ENCODE data around the gene SPEM1. TPM values are rescaled to one million over a fixed set of nuclear protein-coding genes. Genes with fewer than 3 reads are reported as not detected.

Gene SPEM1
- total RNA-seq, 4 donors from 2014 or later = not detected

- H3K9me3 ChIP-seq = no peaks in the 10 kb centered on the region
- intact Hi-C loops (cut with DNase I) = loop anchor here (2.0 to 5.0 kb wide), 2 partner anchors 33 to 52 kb away; partner anchors contain the start of gene KCTD11
- H3K4me1 ChIP-seq = peaks cover 20 to 56% (median 39%) of the 10 kb centered on the region in 4 donors
- peak; percentile 100 for DNase-seq (ENCODE audit: extremely low spot score)
- H3K36me3 ChIP-seq = peaks cover 0 to 16% (median 6%) of the 10 kb centered on the region in 4 donors
- H3K4me3 ChIP-seq = peak within 1 kb of the TSS; percentile 77 to 87 (median 85)
- 0% methylated on average over 23 of the region's 49 CpGs for WGBS
- TF ChIP-seq CTCF (IDR thresholded peaks at IDR 0.05) (peak in 1 of 3 experiments; percentile 9), POLR2AphosphoS5 (IDR thresholded peaks at IDR 0.05) (peak; percentile 98 to 99), POLR2A (IDR thresholded peaks at IDR 0.05; ENCODE audit: low read depth) (peak; percentile 89), EP300 (IDR thresholded peaks at IDR 0.05) (no peak)
- H3K27me3 ChIP-seq = no peaks in the 10 kb centered on the region
- peak within 1 kb of the TSS; percentile 90 to 93 (median 92) for H3K27ac ChIP-seq (replicated peaks in 1 of 4)
Measured at GRCh38 chr17:7403977-7404736, 16.0 kb upstream of the SPEM1 start, which contains the start of gene TMEM256. TMEM256 (minus strand) TSS chr17:7404097; CDS start chr17:7404084, 13 bp downstream.

GRCh38 chr17:7404737-7405349 is 15.3 kb upstream of the SPEM1 start:
- intact Hi-C loops (cut with DNase I) = loop anchor here (2.0 to 5.0 kb wide), 2 partner anchors 32 to 53 kb away; partner anchors contain the start of gene KCTD11
- Histone ChIP-seq H3K27me3 (no peaks in the 10 kb centered on the region), H3K27ac (replicated peaks in 1 of 4) (peak overlapping the region; percentile 90 to 93 (median 92)), H3K9me3 (no peaks in the 10 kb centered on the region), H3K36me3 (peaks cover 0 to 22% (median 9%) of the 10 kb centered on the region in 4 donors), H3K4me3 (peak overlapping the region; percentile 77 to 87 (median 85)), H3K4me1 (peaks cover 20 to 56% (median 39%) of the 10 kb centered on the region in 4 donors)
- DNase-seq (ENCODE audit: extremely low spot score) = peak; percentile 93
- WGBS = 0% methylated on average over 11 of the region's 65 CpGs
- TF ChIP-seq POLR2A (IDR thresholded peaks at IDR 0.05; ENCODE audit: low read depth) (peak; percentile 18), EP300 (IDR thresholded peaks at IDR 0.05) (no peak), CTCF (IDR thresholded peaks at IDR 0.05) (peak in 1 of 3 experiments; percentile 9), POLR2AphosphoS5 (IDR thresholded peaks at IDR 0.05) (peak in 1 of 2 donors; percentile 84)

- TF ChIP-seq POLR2A (IDR thresholded peaks at IDR 0.05; ENCODE audit: low read depth) (no peak), POLR2AphosphoS5 (IDR thresholded peaks at IDR 0.05) (no peak), EP300 (IDR thresholded peaks at IDR 0.05) (no peak), CTCF (IDR thresholded peaks at IDR 0.05) (no peak)
- Histone ChIP-seq H3K4me3 (peak overlapping the region; percentile 77 to 87 (median 85)), H3K27me3 (no peaks in the 10 kb centered on the region), H3K4me1 (peaks cover 20 to 56% (median 39%) of the 10 kb centered on the region in 4 donors), H3K27ac (replicated peaks in 1 of 4) (peak overlapping the region; percentile 90 to 93 (median 92)), H3K36me3 (peaks cover 0 to 30% (median 13%) of the 10 kb centered on the region in 4 donors), H3K9me3 (no peaks in the 10 kb centered on the region)
- intact Hi-C loops (cut with DNase I) = loop anchor here (2.0 kb wide), 1 partner anchor 31 kb away; no protein-coding TSS in a partner anchor
- 13% methylated on average over 25 of the region's 38 CpGs for WGBS
- DNase-seq (ENCODE audit: extremely low spot score) = no peak
Measured at GRCh38 chr17:7405350-7406234, 14.5 kb upstream of the SPEM1 start.

GRCh38 chr17:7406235-7406825 is 13.8 kb upstream of the SPEM1 start:
- Histone ChIP-seq H3K4me3 (peak overlapping the region; percentile 77 to 87 (median 85)), H3K27me3 (no peaks in the 10 kb centered on the region), H3K36me3 (peaks cover 0 to 37% (median 16%) of the 10 kb centered on the region in 4 donors), H3K9me3 (no peaks in the 10 kb centered on the region), H3K4me1 (peaks cover 20 to 54% (median 38%) of the 10 kb centered on the region in 4 donors), H3K27ac (replicated peaks in 1 of 4) (peak overlapping the region; percentile 90 to 93 (median 92))
- DNase-seq (ENCODE audit: extremely low spot score) = no peak
- 72% methylated on average over 8 of the region's 12 CpGs for WGBS
- TF ChIP-seq POLR2A (IDR thresholded peaks at IDR 0.05; ENCODE audit: low read depth) (no peak), CTCF (IDR thresholded peaks at IDR 0.05) (no peak), POLR2AphosphoS5 (IDR thresholded peaks at IDR 0.05) (no peak)
- intact Hi-C loops (cut with DNase I) = no loop called here
